ENCODE measurements around the gene FRZB. TPM values are rescaled to one million over a fixed set of nuclear protein-coding genes. Genes with fewer than 3 reads are reported as not detected.
A peak's percentile ranks its signal among the peaks of the same experiment; 100 is the strongest.

Gene FRZB
- total and polyA plus RNA-seq, 3 experiments from 2014 or later, result not detected

- peaks cover 14 to 34% (median 19%) of the 10 kb centered on the region in 3 donors for H3K4me1 Mint-ChIP-seq
- CTCF ChIA-PET, result no interaction called here
- POLR2A ChIA-PET, result no interaction called here
These were observed 359 bp downstream of the FRZB start for GRCh38 chr2:182866095-182866460.

GRCh38 chr2:182864949-182865570 lies 1.4 kb downstream of the FRZB start:
- CTCF ChIA-PET, result no interaction called here
- H3K27me3 Mint-ChIP-seq, result peaks cover 31 to 77% of the 10 kb centered on the region in 2 donors
- H3K9me3 ChIP-seq (ENCODE audit: low read length), result no peaks in the 10 kb centered on the region
- H3K9me3 Mint-ChIP-seq, result no peaks in the 10 kb centered on the region
- H3K27ac ChIP-seq (ENCODE audit: low read depth, low read length), result no peak overlapping the region
- no peak for DNase-seq
- H3K27me3 ChIP-seq (ENCODE audit: insufficient read depth, low read length, poor library complexity, severe bottlenecking), result peaks cover 16% of the 10 kb centered on the region
- no peaks in the 10 kb centered on the region for H3K4me1 ChIP-seq (ENCODE audit: insufficient read depth, low read length)
- peaks cover 14 to 34% (median 19%) of the 10 kb centered on the region in 3 donors for H3K4me1 Mint-ChIP-seq
- H3K4me3 Mint-ChIP-seq, result no peak overlapping the region
- no peak overlapping the region for H3K4me3 ChIP-seq (ENCODE audit: low read length)
- POLR2A ChIA-PET, result no interaction called here
- H3K36me3 Mint-ChIP-seq, result no peaks in the 10 kb centered on the region
- H3K36me3 ChIP-seq (ENCODE audit: insufficient read depth, low read length), result no peaks in the 10 kb centered on the region
- H3K27ac Mint-ChIP-seq, result no peak overlapping the region

More at GRCh38 chr2:182866095-182866460, 359 bp downstream of the FRZB start:
- Mint-ChIP-seq H3K36me3 (no peaks in the 10 kb centered on the region), H3K27me3 (peaks cover 29 to 84% of the 10 kb centered on the region in 2 donors), H3K4me3 (peak overlapping the region in 5 of 7 donors; percentile 1 to 82 (median 47)), H3K27ac (no peak overlapping the region), H3K9me3 (no peaks in the 10 kb centered on the region)
- no peak for DNase-seq
- Histone ChIP-seq H3K27ac (ENCODE audit: low read depth, low read length) (no peak overlapping the region), H3K9me3 (ENCODE audit: low read length) (no peaks in the 10 kb centered on the region), H3K36me3 (ENCODE audit: insufficient read depth, low read length) (no peaks in the 10 kb centered on the region), H3K27me3 (ENCODE audit: insufficient read depth, low read length, poor library complexity, severe bottlenecking) (peaks cover 20% of the 10 kb centered on the region), H3K4me3 (ENCODE audit: low read length) (no peak overlapping the region), H3K4me1 (ENCODE audit: insufficient read depth, low read length) (no peaks in the 10 kb centered on the region)

GRCh38 chr2:182863642-182864041 lies 2.8 kb downstream of the FRZB start:
- Histone ChIP-seq H3K27me3 (ENCODE audit: insufficient read depth, low read length, poor library complexity, severe bottlenecking) (peaks cover 16% of the 10 kb centered on the region), H3K36me3 (ENCODE audit: insufficient read depth, low read length) (no peaks in the 10 kb centered on the region), H3K27ac (ENCODE audit: low read depth, low read length) (no peak overlapping the region), H3K9me3 (ENCODE audit: low read length) (no peaks in the 10 kb centered on the region), H3K4me3 (ENCODE audit: low read length) (no peak overlapping the region), H3K4me1 (ENCODE audit: insufficient read depth, low read length) (no peaks in the 10 kb centered on the region)
- H3K36me3 Mint-ChIP-seq, result no peaks in the 10 kb centered on the region
- H3K9me3 Mint-ChIP-seq, result no peaks in the 10 kb centered on the region
- POLR2A ChIA-PET, result no interaction called here
- peaks cover 27 to 67% of the 10 kb centered on the region in 2 donors for H3K27me3 Mint-ChIP-seq
- H3K27ac Mint-ChIP-seq, result no peak overlapping the region
- H3K4me3 Mint-ChIP-seq, result no peak overlapping the region
- DNase-seq, result no peak
- CTCF ChIA-PET, result no interaction called here
- peaks cover 14 to 34% (median 19%) of the 10 kb centered on the region in 3 donors for H3K4me1 Mint-ChIP-seq

GRCh38 chr2:182862091-182862490 lies 4.3 kb downstream of the FRZB start:
- Histone ChIP-seq H3K4me1 (ENCODE audit: insufficient read depth, low read length) (no peaks in the 10 kb centered on the region), H3K4me3 (ENCODE audit: low read length) (no peak overlapping the region), H3K36me3 (ENCODE audit: insufficient read depth, low read length) (no peaks in the 10 kb centered on the region), H3K27ac (ENCODE audit: low read depth, low read length) (no peak overlapping the region), H3K27me3 (ENCODE audit: insufficient read depth, low read length, poor library complexity, severe bottlenecking) (peaks cover 9% of the 10 kb centered on the region), H3K9me3 (ENCODE audit: low read length) (no peaks in the 10 kb centered on the region)
- ChIA-PET POLR2A (no interaction called here), CTCF (no interaction called here)
- Mint-ChIP-seq H3K27me3 (peaks cover 25 to 62% of the 10 kb centered on the region in 2 donors), H3K27ac (peak overlapping the region in 1 of 8 donors; percentile 72), H3K36me3 (no peaks in the 10 kb centered on the region), H3K9me3 (peaks cover 0 to 5% (median under 1%) of the 10 kb centered on the region in 5 donors), H3K4me1 (peaks cover 11 to 22% (median 13%) of the 10 kb centered on the region in 3 donors), H3K4me3 (no peak overlapping the region)
- DNase-seq, result no peak

GRCh38 chr2:182860858-182861257 lies 5.6 kb downstream of the FRZB start:
- no peak for DNase-seq
- Mint-ChIP-seq H3K27ac (no peak overlapping the region), H3K4me3 (no peak overlapping the region), H3K36me3 (no peaks in the 10 kb centered on the region), H3K9me3 (peaks cover 0 to 10% (median 4%) of the 10 kb centered on the region in 5 donors), H3K4me1 (peaks cover 4 to 11% (median 4%) of the 10 kb centered on the region in 3 donors), H3K27me3 (peaks cover 16 to 56% of the 10 kb centered on the region in 2 donors)
- Histone ChIP-seq H3K27me3 (ENCODE audit: insufficient read depth, low read length, poor library complexity, severe bottlenecking) (no peaks in the 10 kb centered on the region), H3K9me3 (ENCODE audit: low read length) (no peaks in the 10 kb centered on the region), H3K4me1 (ENCODE audit: insufficient read depth, low read length) (no peaks in the 10 kb centered on the region), H3K4me3 (ENCODE audit: low read length) (no peak overlapping the region), H3K36me3 (ENCODE audit: insufficient read depth, low read length) (no peaks in the 10 kb centered on the region), H3K27ac (ENCODE audit: low read depth, low read length) (no peak overlapping the region)
- ChIA-PET POLR2A (no interaction called here), CTCF (no interaction called here)

- DNase-seq, result no peak
- Mint-ChIP-seq H3K4me1 (no peaks in the 10 kb centered on the region), H3K27me3 (peaks cover 8 to 40% of the 10 kb centered on the region in 2 donors)
These were observed 7.8 kb downstream of the FRZB start for GRCh38 chr2:182858671-182859070.

GRCh38 chr2:182855376-182855775 lies 11.1 kb downstream of the FRZB start:
- Histone ChIP-seq H3K27me3 (ENCODE audit: insufficient read depth, low read length, poor library complexity, severe bottlenecking) (no peaks in the 10 kb centered on the region), H3K36me3 (ENCODE audit: insufficient read depth, low read length) (no peaks in the 10 kb centered on the region), H3K27ac (ENCODE audit: low read depth, low read length) (no peak overlapping the region), H3K4me3 (ENCODE audit: low read length) (no peak overlapping the region), H3K9me3 (ENCODE audit: low read length) (no peaks in the 10 kb centered on the region), H3K4me1 (ENCODE audit: insufficient read depth, low read length) (no peaks in the 10 kb centered on the region)
- H3K27ac Mint-ChIP-seq, result no peak overlapping the region
- no peak overlapping the region for H3K4me3 Mint-ChIP-seq
- ChIA-PET CTCF (no interaction called here), POLR2A (no interaction called here)
- DNase-seq, result no peak
- peaks cover 5 to 40% of the 10 kb centered on the region in 2 donors for H3K27me3 Mint-ChIP-seq
- H3K36me3 Mint-ChIP-seq, result no peaks in the 10 kb centered on the region
- H3K4me1 Mint-ChIP-seq, result no peaks in the 10 kb centered on the region
- H3K9me3 Mint-ChIP-seq, result peaks cover 0 to 14% (median 4%) of the 10 kb centered on the region in 5 donors

More at GRCh38 chr2:182858671-182859070, 7.8 kb downstream of the FRZB start:
- Histone ChIP-seq H3K9me3 (ENCODE audit: low read length) (no peaks in the 10 kb centered on the region), H3K27me3 (ENCODE audit: insufficient read depth, low read length, poor library complexity, severe bottlenecking) (no peaks in the 10 kb centered on the region), H3K27ac (ENCODE audit: low read depth, low read length) (no peak overlapping the region), H3K4me3 (ENCODE audit: low read length) (no peak overlapping the region), H3K36me3 (ENCODE audit: insufficient read depth, low read length) (no peaks in the 10 kb centered on the region), H3K4me1 (ENCODE audit: insufficient read depth, low read length) (no peaks in the 10 kb centered on the region)
- POLR2A ChIA-PET, result no interaction called here
- CTCF ChIA-PET, result no interaction called here
- H3K4me3 Mint-ChIP-seq, result no peak overlapping the region
- no peak overlapping the region for H3K27ac Mint-ChIP-seq
- peaks cover 0 to 14% (median 4%) of the 10 kb centered on the region in 5 donors for H3K9me3 Mint-ChIP-seq
- H3K36me3 Mint-ChIP-seq, result no peaks in the 10 kb centered on the region

- Histone ChIP-seq H3K4me3 (ENCODE audit: low read length) (no peak overlapping the region), H3K27me3 (ENCODE audit: insufficient read depth, low read length, poor library complexity, severe bottlenecking) (no peaks in the 10 kb centered on the region), H3K27ac (ENCODE audit: low read depth, low read length) (no peak overlapping the region), H3K4me1 (ENCODE audit: insufficient read depth, low read length) (no peaks in the 10 kb centered on the region), H3K9me3 (ENCODE audit: low read length) (no peaks in the 10 kb centered on the region), H3K36me3 (ENCODE audit: insufficient read depth, low read length) (no peaks in the 10 kb centered on the region)
- Mint-ChIP-seq H3K27me3 (peaks cover 5 to 44% of the 10 kb centered on the region in 2 donors), H3K9me3 (peaks cover 0 to 14% (median 4%) of the 10 kb centered on the region in 5 donors), H3K36me3 (no peaks in the 10 kb centered on the region), H3K4me3 (no peak overlapping the region), H3K4me1 (no peaks in the 10 kb centered on the region), H3K27ac (no peak overlapping the region)
- POLR2A ChIA-PET, result no interaction called here
- no peak for DNase-seq
- CTCF ChIA-PET, result no interaction called here
These were observed 11.9 kb downstream of the FRZB start for GRCh38 chr2:182854375-182855105.
